ENCODE measurements around the gene MYH9.

GRCh38 chr22:36331912-36332622 is 55.7 kb downstream of the MYH9 start:
- TF ChIP-seq CTCF (IDR thresholded peaks at IDR 0.05; ENCODE audit: low read length) (no peak), EZH2 (IDR thresholded peaks at IDR 0.05; ENCODE audit: borderline replicate concordance, low read length) (no peak)

Measured in OCI-LY1 (cell line).